ENCODE measurements around the gene ABCC4. TPM values are rescaled to one million over a fixed set of nuclear protein-coding genes. Genes with fewer than 3 reads are reported as not detected.

Gene ABCC4
- total and polyA plus RNA-seq, 9 of the 15 experiments (the other 6 are each of a cell fraction or from before 2014, with no cell fraction given) = 9.4 to 46.1 (median 25.4) TPM

DNA sequence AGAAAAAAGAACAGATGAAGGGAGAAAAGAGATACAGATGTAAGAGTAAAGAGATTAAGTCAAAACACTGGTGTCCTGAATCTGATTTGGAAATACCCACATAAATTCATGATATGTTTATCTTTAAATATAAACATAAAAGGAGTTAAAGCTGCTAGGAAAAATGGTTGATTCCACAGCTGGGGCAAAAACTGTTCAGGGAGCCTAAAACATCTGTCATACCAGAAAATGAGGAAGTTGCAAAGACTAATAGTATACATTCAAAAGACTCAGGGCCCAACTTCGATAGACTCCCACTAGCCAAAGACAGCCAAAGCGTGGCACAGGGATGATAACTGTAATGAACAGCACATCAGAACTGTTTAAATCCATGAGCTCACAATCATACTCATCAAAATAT, 62.0 kb downstream of the ABCC4 start:
- Histone ChIP-seq H3K4me2 (ENCODE audit: insufficient read depth, low read length) (no peak overlapping the region), H3K27ac (ENCODE audit: extremely low read depth, low read depth, low read length) (peak overlapping the region; percentile 53; the same call in 1 of the 3 replicates), H3K27me3 (ENCODE audit: control insufficient read depth in 2 of 2, insufficient read depth in 2 of 2, low read length in 2 of 2) (no peaks in the 10 kb centered on the region), H3K4me3 (no peak overlapping the region), H4K20me1 (replicated peaks; ENCODE audit: control insufficient read depth, insufficient read depth, low read length) (0 out of 2 replicates have a peak, but pooled peaks cover 4% of the 10 kb centered on the region), H3K9me1 (ENCODE audit: control insufficient read depth, insufficient read depth, low read length) (no peaks in the 10 kb centered on the region), H3K9ac (ENCODE audit: insufficient read depth in 1 of 2, low read depth in 2 of 2, low read length in 2 of 2) (no peak overlapping the region), H3K36me3 (ENCODE audit: control insufficient read depth, insufficient read depth, low read length) (peaks cover 34% of the 10 kb centered on the region; the same call in 2 of the 3 replicates), H3K79me2 (ENCODE audit: control insufficient read depth, insufficient read depth, low read length) (peaks cover 39% of the 10 kb centered on the region), H3K4me1 (replicated peaks in 1 of 2; ENCODE audit: control insufficient read depth in 2 of 2, insufficient read depth in 2 of 2, low read length in 2 of 2) (peaks cover 9 to 26% of the 10 kb centered on the region in 2 experiments; a peak in 4 of 5 replicates), H2AFZ (ENCODE audit: low read depth, low read length) (no peak overlapping the region), H3K9me3 (replicated peaks; ENCODE audit: control insufficient read depth, insufficient read depth, low read depth, low read length) (no peaks in the 10 kb centered on the region)
- no peak for ATAC-seq
- no peak for FAIRE-seq
- in situ Hi-C loops (cut with MboI) = no loop called here
- ChIA-PET CTCF (ENCODE audit: low intra/inter-chr PET ratio) (no interaction called here), POLR2A (interaction anchor here (0.6 kb wide), 1 partner anchor 17 kb away, joined by 3 read pairs; no protein-coding TSS in a partner anchor)
- intact Hi-C loops (cut with micrococcal nuclease) = no loop called here
- BruUV-seq (replicated peaks) = no TSS peak
- WGBS (ENCODE audit: insufficient coverage, low coverage, missing lambda C conversion rate) = 35% methylated on average over 2 of the region's 2 CpGs
- DNase-seq (ENCODE audit: extremely low read depth in 1 of 4, low spot score in 3 of 4) = peak in 1 of 4 experiments; percentile 25
- TF ChIP-seq SNAPC5 (CRISPR knock-in tag; IDR thresholded peaks at IDR 0.05) = no peak
- TF ChIP-seq ATF4 (CRISPR knock-in tag; IDR thresholded peaks at IDR 0.05) = no peak
- TF ChIP-seq, protein P1, sequence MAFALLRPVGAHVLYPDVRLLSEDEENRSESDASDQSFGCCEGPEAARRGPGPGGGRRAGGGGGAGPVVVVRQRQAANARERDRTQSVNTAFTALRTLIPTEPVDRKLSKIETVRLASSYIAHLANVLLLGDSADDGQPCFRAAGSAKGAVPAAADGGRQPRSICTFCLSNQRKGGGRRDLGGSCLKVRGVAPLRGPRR (CRISPR knock-in tag; IDR thresholded peaks at IDR 0.05) = no peak
- TF ChIP-seq ZBTB1 (CRISPR knock-in tag; IDR thresholded peaks at IDR 0.05; ENCODE audit: borderline replicate concordance, low read depth) = no peak
- TF ChIP-seq ZKSCAN8 (CRISPR knock-in tag; IDR thresholded peaks at IDR 0.05) = no peak
- TF ChIP-seq, protein P2, sequence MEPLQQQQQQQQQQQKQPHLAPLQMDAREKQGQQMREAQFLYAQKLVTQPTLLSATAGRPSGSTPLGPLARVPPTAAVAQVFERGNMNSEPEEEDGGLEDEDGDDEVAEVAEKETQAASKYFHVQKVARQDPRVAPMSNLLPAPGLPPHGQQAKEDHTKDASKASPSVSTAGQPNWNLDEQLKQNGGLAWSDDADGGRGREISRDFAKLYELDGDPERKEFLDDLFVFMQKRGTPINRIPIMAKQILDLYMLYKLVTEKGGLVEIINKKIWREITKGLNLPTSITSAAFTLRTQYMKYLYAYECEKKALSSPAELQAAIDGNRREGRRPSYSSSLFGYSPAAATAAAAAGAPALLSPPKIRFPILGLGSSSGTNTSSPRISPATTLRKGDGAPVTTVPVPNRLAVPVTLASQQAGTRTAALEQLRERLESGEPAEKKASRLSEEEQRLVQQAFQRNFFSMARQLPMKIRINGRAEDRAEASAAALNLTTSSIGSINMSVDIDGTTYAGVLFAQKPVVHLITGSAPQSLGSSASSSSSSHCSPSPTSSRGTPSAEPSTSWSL (CRISPR knock-in tag; IDR thresholded peaks at IDR 0.05; ENCODE audit: borderline replicate concordance) = no peak
- TF ChIP-seq PRDM10 (IDR thresholded peaks at IDR 0.05; ENCODE audit: partially characterized antibody) = peak; percentile 8
- TF ChIP-seq ZNF707 (CRISPR knock-in tag; conservative IDR thresholded peaks at IDR 0.05) = no peak
- TF ChIP-seq, protein P3, sequence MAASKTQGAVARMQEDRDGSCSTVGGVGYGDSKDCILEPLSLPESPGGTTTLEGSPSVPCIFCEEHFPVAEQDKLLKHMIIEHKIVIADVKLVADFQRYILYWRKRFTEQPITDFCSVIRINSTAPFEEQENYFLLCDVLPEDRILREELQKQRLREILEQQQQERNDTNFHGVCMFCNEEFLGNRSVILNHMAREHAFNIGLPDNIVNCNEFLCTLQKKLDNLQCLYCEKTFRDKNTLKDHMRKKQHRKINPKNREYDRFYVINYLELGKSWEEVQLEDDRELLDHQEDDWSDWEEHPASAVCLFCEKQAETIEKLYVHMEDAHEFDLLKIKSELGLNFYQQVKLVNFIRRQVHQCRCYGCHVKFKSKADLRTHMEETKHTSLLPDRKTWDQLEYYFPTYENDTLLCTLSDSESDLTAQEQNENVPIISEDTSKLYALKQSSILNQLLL (CRISPR knock-in tag; IDR thresholded peaks at IDR 0.05; ENCODE audit: borderline replicate concordance) = no peak
- TF ChIP-seq HMBOX1 (IDR thresholded peaks at IDR 0.05) = 0 out of 2 replicates have a peak, but pooled peaks have one; percentile 37
- TF ChIP-seq TBP (optimal IDR thresholded peaks at IDR 0.05; ENCODE audit: low read depth, low read length) = no peak
- TF ChIP-seq SRSF1 (IDR thresholded peaks at IDR 0.05; ENCODE audit: low read depth, low read length) = no peak
- TF ChIP-seq NCOA1 (IDR thresholded peaks at IDR 0.05; ENCODE audit: low read depth) = no peak

Data from K562 (cell line).